IMR-90 (cell line): ENCODE results near the gene ADGRA1. TPM values are rescaled to one million over a fixed set of nuclear protein-coding genes. Genes with fewer than 3 reads are reported as not detected.

Experiments used
- ATAC-seq: fragments of 200-7000 bp; cut with Tn5 transposase; 2 replicates; pipeline ENCODE4 v1.9.1; 2020; ENCODE audit warnings: low read depth, mild to moderate bottlenecking, moderate library complexity
- BruUV-seq: library from RNA; stranded (reverse); fragments of 400-500 nt; replicated peaks from 2 replicates; lab custom pipeline; 2021; lab: Mats Ljungman, UMichigan
- CTCF ChIA-PET: fragments of 300-600 bp; formaldehyde crosslinking; extraction: SDS; loops from one replicate; lab custom pipeline; 2021; ENCODE audit warnings: antibody characterized with exemption; lab: Yijun Ruan, JAX
- POLR2A ChIA-PET: fragments of 300-600 bp; sonication (Branson Sonifier 250); formaldehyde crosslinking; loops from one replicate; lab custom pipeline; 2022; ENCODE audit warnings: antibody characterized with exemption; ENCODE audit not compliant: unreplicated experiment; lab: Charles Lee
- DNase-seq: peaks from one replicate; pipeline ENCODE4 v3.0.0; 2013
- H2AFZ ChIP-seq: replicated peaks from 2 replicates; pipeline ENCODE3; 2013; ENCODE audit warnings: low read length, mild to moderate bottlenecking; ENCODE audit not compliant: poor library complexity
- H2AK5ac ChIP-seq: 2 replicates; pipeline ENCODE4 v1.6.1; 2013; ENCODE audit warnings: low read depth, low read length, inconsistent platforms
- H2AK9ac ChIP-seq: replicated peaks from 2 replicates; pipeline ENCODE3; 2013; ENCODE audit warnings: mild to moderate bottlenecking, low read depth, low read length, moderate library complexity; ENCODE audit not compliant: poor library complexity
- H2BK120ac ChIP-seq: 2 replicates; pipeline ENCODE4 v1.6.1; 2013; ENCODE audit warnings: low read depth, low read length, inconsistent platforms
- H2BK15ac ChIP-seq: 3 replicates; pipeline ENCODE4 v1.6.1; 2013; ENCODE audit warnings: low read depth, low read length, inconsistent platforms
- H2BK20ac ChIP-seq: 2 replicates; pipeline ENCODE4 v1.6.1; 2013; ENCODE audit warnings: low read depth, mild to moderate bottlenecking, inconsistent platforms, low read length, moderate library complexity
- H2BK5ac ChIP-seq: 2 replicates; pipeline ENCODE4 v1.6.1; 2013; ENCODE audit warnings: mild to moderate bottlenecking, low read depth, low read length, inconsistent platforms; ENCODE audit not compliant: poor library complexity, severe bottlenecking
- H3K14ac ChIP-seq: replicated peaks from 2 replicates; pipeline ENCODE4 v1.6.1; 2013; ENCODE audit warnings: low read depth, low read length, inconsistent platforms
- H3K18ac ChIP-seq: 2 replicates; pipeline ENCODE4 v1.6.1; 2013; ENCODE audit warnings: low read depth, low read length, control low read depth
- H3K23ac ChIP-seq: 2 replicates; pipeline ENCODE4 v1.6.1; 2013; ENCODE audit warnings: low read depth, low read length, inconsistent platforms
- H3K27ac ChIP-seq: 2 replicates; pipeline ENCODE4 v1.5.1; 2013; ENCODE audit warnings: mild to moderate bottlenecking, control low read depth, low read length; ENCODE audit not compliant: insufficient read depth
- H3K27me3 ChIP-seq: 2 replicates; pipeline ENCODE4 v1.6.1; 2013; ENCODE audit warnings: low read length; ENCODE audit not compliant: control insufficient read depth, insufficient read depth
- H3K36me3 ChIP-seq: 2 replicates; pipeline ENCODE4 v1.6.1; 2013; ENCODE audit warnings: low read length, mixed read lengths; ENCODE audit not compliant: control insufficient read depth, insufficient read depth
- H3K4ac ChIP-seq: 2 replicates; pipeline ENCODE4 v1.6.1; 2013; ENCODE audit warnings: low read depth, low read length, inconsistent platforms
- H3K4me1 ChIP-seq: 2 replicates; pipeline ENCODE4 v1.6.1; 2013; ENCODE audit warnings: low read length, mixed read lengths; ENCODE audit not compliant: control insufficient read depth, insufficient read depth
- H3K4me2 ChIP-seq: 2 replicates; pipeline ENCODE4 v1.6.1; 2013; ENCODE audit warnings: low read depth, mild to moderate bottlenecking, control low read depth, low read length, moderate library complexity
- H3K4me3 ChIP-seq: 2 replicates; pipeline ENCODE4 v1.5.1; 2013; ENCODE audit warnings: low read depth, mild to moderate bottlenecking, control low read depth, low read length, moderate library complexity; ENCODE audit not compliant: insufficient read depth
- H3K56ac ChIP-seq: 2 replicates; pipeline ENCODE4 v1.6.1; 2013; ENCODE audit warnings: low read length, inconsistent platforms; ENCODE audit not compliant: insufficient read depth; ENCODE audit errors: extremely low read depth
- H3K79me1 ChIP-seq, 2 experiments: 2 replicates each; pipeline ENCODE4 v1.6.1; 2013; ENCODE audit warnings: low read length in 2 of 2, inconsistent platforms in 1 of 2, low read depth in 1 of 2
- H3K9ac ChIP-seq: 2 replicates; pipeline ENCODE4 v1.6.1; 2013; ENCODE audit warnings: low read depth, low read length, control low read depth
- H3K9me1 ChIP-seq: 2 replicates; pipeline ENCODE4 v1.6.1; 2013; ENCODE audit warnings: low read length, inconsistent platforms; ENCODE audit not compliant: insufficient read depth
- H3K9me3 ChIP-seq: 2 replicates; pipeline ENCODE4 v1.6.1; 2013; ENCODE audit warnings: low read length; ENCODE audit not compliant: control insufficient read depth, insufficient read depth
- H4K20me1 ChIP-seq: 2 replicates; pipeline ENCODE4 v1.6.1; 2013; ENCODE audit warnings: low read length, inconsistent platforms; ENCODE audit not compliant: insufficient read depth
- H4K5ac ChIP-seq: 2 replicates; pipeline ENCODE4 v1.6.1; 2013; ENCODE audit warnings: mild to moderate bottlenecking, low read depth, low read length, control low read depth
- H4K8ac ChIP-seq, 2 experiments: 2 replicates each; pipeline ENCODE4 v1.6.1; 2013; ENCODE audit warnings: low read depth in 2 of 2, low read length in 2 of 2, control low read depth in 1 of 2, inconsistent platforms in 1 of 2
- H4K91ac ChIP-seq: 2 replicates; pipeline ENCODE4 v1.6.1; 2013; ENCODE audit warnings: low read depth, low read length, inconsistent platforms; ENCODE audit not compliant: insufficient read depth
- BHLHE40 ChIP-seq: fragments of 150-350 bp; IDR thresholded peaks from 2 replicates; pipeline ENCODE4 v1.6.1; 2016; ENCODE audit warnings: mild to moderate bottlenecking, low read depth, low read length
- CHD1 ChIP-seq: IDR thresholded peaks from 2 replicates; pipeline ENCODE4 v1.6.1; 2012; ENCODE audit warnings: low read depth, low read length, improper control_type of control experiment
- CTCF ChIP-seq: conservative IDR thresholded peaks from 2 replicates; pipeline ENCODE4 v1.5.1; 2012; ENCODE audit warnings: mild to moderate bottlenecking, low read depth, low read length, improper control_type of control experiment
- ELK1 ChIP-seq: fragments of 150-350 bp; IDR thresholded peaks from 2 replicates; pipeline ENCODE4 v1.6.1; 2016; ENCODE audit warnings: low read depth, mild to moderate bottlenecking, low read length, moderate library complexity, borderline replicate concordance
- FOS ChIP-seq: fragments of 150-350 bp; IDR thresholded peaks from 2 replicates; pipeline ENCODE4 v1.6.1; 2016; ENCODE audit warnings: low read depth, low read length
- MAFK ChIP-seq: IDR thresholded peaks from 2 replicates; pipeline ENCODE4 v1.6.1; 2012; ENCODE audit warnings: low read depth, low read length, improper control_type of control experiment
- MAZ ChIP-seq: IDR thresholded peaks from 2 replicates; pipeline ENCODE4 v1.6.1; 2012; ENCODE audit warnings: low read depth, mild to moderate bottlenecking, low read length, improper control_type of control experiment, moderate library complexity, borderline replicate concordance
- MXI1 ChIP-seq: IDR thresholded peaks from 2 replicates; pipeline ENCODE4 v1.6.1; 2012; ENCODE audit warnings: low read depth, mild to moderate bottlenecking, low read length, moderate library complexity, borderline replicate concordance
- NFE2L2 ChIP-seq: fragments of 150-350 bp; IDR thresholded peaks from 2 replicates; pipeline ENCODE4 v1.6.1; 2016; ENCODE audit warnings: low read depth, mild to moderate bottlenecking, low read length
- POLR2A ChIP-seq: IDR thresholded peaks from 2 replicates; pipeline ENCODE4 v1.6.1; 2012; ENCODE audit warnings: mild to moderate bottlenecking, low read depth, low read length
- RAD21 ChIP-seq: IDR thresholded peaks from 2 replicates; pipeline ENCODE4 v1.6.1; 2012; ENCODE audit warnings: low read length, improper control_type of control experiment
- RCOR1 ChIP-seq: IDR thresholded peaks from 2 replicates; pipeline ENCODE4 v1.6.1; 2012; ENCODE audit warnings: mild to moderate bottlenecking, low read length, improper control_type of control experiment; ENCODE audit not compliant: insufficient replicate concordance
- RFX5 ChIP-seq: IDR thresholded peaks from 2 replicates; pipeline ENCODE4 v1.8.0; 2012; ENCODE audit warnings: low read depth, mild to moderate bottlenecking, low read length, moderate library complexity
- SMC3 ChIP-seq: fragments of 150-350 bp; IDR thresholded peaks from 2 replicates; pipeline ENCODE4 v1.6.1; 2016; ENCODE audit warnings: low read depth, mild to moderate bottlenecking, antibody characterized with exemption, low read length, moderate library complexity
- USF2 ChIP-seq: fragments of 150-350 bp; IDR thresholded peaks from 2 replicates; pipeline ENCODE4 v1.6.1; 2017; ENCODE audit warnings: mild to moderate bottlenecking, antibody characterized with exemption, low read length, low read depth
- WGBS, 2 experiments: methylation state at CpG; one replicate each; pipeline versions ENCODE4 v1.1.5 to v1.1.7; 2013; ENCODE audit warnings: missing lambda C conversion rate in 2 of 2; ENCODE audit not compliant: insufficient read length in 1 of 2; ENCODE audit errors: extremely low coverage in 2 of 2; 5-methylcytosine and 5-hydroxymethylcytosine counted together
- dilution Hi-C: fragments of 300-500 bp; cut with HindIII; formaldehyde crosslinking; loops from one replicate; pipeline ENCODE4 v1.14.3; 2018; ENCODE audit warnings: low sequenced_read_pairs; ENCODE audit not compliant: unreplicated experiment
- in situ Hi-C: fragments of 300-500 bp; cut with MboI; formaldehyde crosslinking; loops from 3 replicates; pipeline ENCODE4 v1.14.3; 2019; ENCODE audit warnings: low sequenced_read_pairs, inconsistent platforms, mixed read lengths
- intact Hi-C: fragments of 100-400 bp; cut with micrococcal nuclease; formaldehyde crosslinking; loops from 2 replicates; pipeline ENCODE4 v1.10.0; 2022
- polyA plus RNA-seq, 3 experiments: library from polyadenylated mRNA; depleted of rRNA; stranded (reverse); fragments of >200 nt; gene quantifications; 2 replicates each; pipeline ENCODE4 v1.2.3, GENCODE V29; 2012; ENCODE audit warnings: low replicate concordance in 1 of 3
- total RNA-seq: library from RNA; depleted of rRNA; stranded (reverse); fragments of >200 nt; gene quantifications from 2 replicates; pipeline ENCODE4 v1.2.3, GENCODE V29; 2012

ADGRA1 gene
- total and polyA plus RNA-seq, 2 of the 4 experiments (the other 2 are of a cell fraction) = not detected

DNA sequence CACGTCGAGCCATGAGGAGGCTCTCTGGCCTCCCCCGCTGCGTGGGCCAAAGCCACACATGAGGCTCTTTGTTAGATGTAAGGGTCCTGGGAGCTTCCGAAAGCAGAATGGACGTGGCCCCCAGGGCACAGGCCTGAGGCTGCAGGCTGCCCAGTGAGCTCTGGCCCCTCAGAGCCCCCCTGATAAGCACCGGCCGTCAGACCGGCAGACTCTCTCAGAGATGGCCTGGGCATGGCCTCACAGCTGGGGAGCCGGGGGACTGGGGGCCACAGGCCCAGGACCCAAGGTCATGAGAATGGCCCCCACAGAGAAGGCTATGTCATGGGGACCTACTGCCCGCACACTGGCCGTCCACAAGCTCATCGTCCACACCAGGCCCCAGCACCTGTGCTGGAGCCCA lies 31.7 kb upstream of the ADGRA1 start:
- no peak overlapping the region for H3K9ac ChIP-seq
- no peak overlapping the region for H2AK9ac ChIP-seq
- intact Hi-C loops (no loop called here), in situ Hi-C loops (no loop called here), dilution Hi-C loops (no loop called here)
- no TSS peak for BruUV-seq
- H3K14ac ChIP-seq = no peak overlapping the region
- H2AFZ ChIP-seq = no peak overlapping the region
- H2BK20ac ChIP-seq = no peak overlapping the region
- H3K27me3 ChIP-seq = no peaks in the 10 kb centered on the region; the same call in 1 of the 2 replicates
- H2BK15ac ChIP-seq = no peak overlapping the region
- DNase-seq (no peak), ATAC-seq (no peak)
- H3K18ac ChIP-seq = no peak overlapping the region
- no peak overlapping the region for H3K4me3 ChIP-seq
- no peaks in the 10 kb centered on the region for H3K9me3 ChIP-seq
- no peak overlapping the region for H2BK5ac ChIP-seq
- H2BK120ac ChIP-seq = no peak overlapping the region
- H3K4me2 ChIP-seq = no peak overlapping the region
- no peak overlapping the region for H2AK5ac ChIP-seq
- no peaks in the 10 kb centered on the region for H3K9me1 ChIP-seq
- H3K27ac ChIP-seq = no peak overlapping the region
- H3K36me3 ChIP-seq = no peaks in the 10 kb centered on the region
- H3K79me1 ChIP-seq = no peaks in the 10 kb centered on the region
- no peak overlapping the region for H4K5ac ChIP-seq
- no peak overlapping the region for H3K4ac ChIP-seq
- H4K91ac ChIP-seq = no peak overlapping the region
- H4K20me1 ChIP-seq = no peaks in the 10 kb centered on the region
- no peak overlapping the region for H4K8ac ChIP-seq
- 63% methylated on average over 6 of the region's 13 CpGs; no CpG with 5 or more reads in 1 of the 2 experiments for WGBS, 2 experiments
- TF ChIP-seq CHD1 (no peak), NFE2L2 (no peak), RFX5 (no peak), FOS (no peak), USF2 (no peak), MAZ (no peak), RCOR1 (no peak), POLR2A (no peak), BHLHE40 (no peak), ELK1 (no peak), CTCF (no peak), MXI1 (no peak), RAD21 (no peak), MAFK (no peak), SMC3 (no peak)
- ChIA-PET CTCF (no interaction called here), POLR2A (no interaction called here)
- H3K4me1 ChIP-seq = no peaks in the 10 kb centered on the region
- no peak overlapping the region for H3K23ac ChIP-seq
- no peak overlapping the region for H3K56ac ChIP-seq
